ENCODE measurements around the gene NACC2. TPM values are rescaled to one million over a fixed set of nuclear protein-coding genes. Genes with fewer than 3 reads are reported as not detected.

Gene NACC2
- total RNA-seq, 4 donors from 2014 or later, result 45.6 to 55.7 (median 49.8) TPM

- Histone ChIP-seq H3K4me1 (peaks cover 0 to 90% (median 29%) of the 10 kb centered on the region in 4 donors), H3K27me3 (no peaks in the 10 kb centered on the region), H3K4me3 (no peak overlapping the region), H3K9me3 (no peaks in the 10 kb centered on the region), H3K27ac (peak overlapping the region in 3 of 4 donors; percentile 27 to 91 (median 85)), H3K36me3 (peaks cover 0 to 44% (median 0%) of the 10 kb centered on the region in 3 donors)
- no peak for DNase-seq (ENCODE audit: low spot score in 2 of 2)
- WGBS, 2 donors, result 88% methylated on average over 17 of the region's 17 CpGs
- no peak for TF ChIP-seq POLR2A (IDR thresholded peaks at IDR 0.05)
Observed at GRCh38 chr9:136010176-136010575, 84.9 kb downstream of the NACC2 start.

GRCh38 chr9:136009516-136009915, 85.6 kb downstream of the NACC2 start:
- Histone ChIP-seq H3K27me3 (no peaks in the 10 kb centered on the region), H3K36me3 (peaks cover 0 to 38% (median 0%) of the 10 kb centered on the region in 3 donors), H3K27ac (peak overlapping the region in 2 of 4 donors; percentile 85 to 91), H3K4me1 (peaks cover 0 to 90% (median 32%) of the 10 kb centered on the region in 4 donors), H3K4me3 (no peak overlapping the region), H3K9me3 (no peaks in the 10 kb centered on the region)
- TF ChIP-seq POLR2A (IDR thresholded peaks at IDR 0.05) (no peak), CTCF (IDR thresholded peaks at IDR 0.05) (no peak), EP300 (IDR thresholded peaks at IDR 0.05) (no peak)
- no peak for DNase-seq (ENCODE audit: low spot score in 2 of 2)
- WGBS, 2 donors, result 83 to 90% methylated on average over 11 to 14 of the region's 16 CpGs

- Histone ChIP-seq H3K36me3 (peaks cover 0 to 35% (median 0%) of the 10 kb centered on the region in 3 donors), H3K9me3 (no peaks in the 10 kb centered on the region), H3K4me1 (peaks cover 0 to 90% (median 39%) of the 10 kb centered on the region in 4 donors), H3K4me3 (no peak overlapping the region), H3K27ac (peak overlapping the region in 2 of 4 donors; percentile 60 to 85), H3K27me3 (no peaks in the 10 kb centered on the region)
- TF ChIP-seq EP300 (IDR thresholded peaks at IDR 0.05) (no peak), POLR2A (IDR thresholded peaks at IDR 0.05) (no peak), CTCF (IDR thresholded peaks at IDR 0.05) (no peak)
- DNase-seq (ENCODE audit: low spot score in 2 of 2), result no peak
- WGBS, 2 donors, result 72 to 82% methylated on average over 12 to 15 of the region's 21 CpGs
Observed at GRCh38 chr9:136008693-136008997, 86.4 kb downstream of the NACC2 start.

GRCh38 chr9:136007934-136008692, 87.0 kb downstream of the NACC2 start:
- Histone ChIP-seq H3K27ac (peak overlapping the region in 3 of 4 donors; percentile 15 to 85 (median 60)), H3K4me1 (peaks cover 0 to 90% (median 41%) of the 10 kb centered on the region in 4 donors), H3K36me3 (peaks cover 0 to 30% (median 0%) of the 10 kb centered on the region in 3 donors), H3K4me3 (no peak overlapping the region), H3K27me3 (no peaks in the 10 kb centered on the region), H3K9me3 (no peaks in the 10 kb centered on the region)
- 74 to 79% methylated on average over 20 to 24 of the region's 24 CpGs for WGBS, 2 donors
- TF ChIP-seq POLR2A (IDR thresholded peaks at IDR 0.05) (no peak), EP300 (IDR thresholded peaks at IDR 0.05) (no peak), CTCF (IDR thresholded peaks at IDR 0.05) (no peak)
- DNase-seq (ENCODE audit: low spot score in 2 of 2), result no peak

GRCh38 chr9:136007276-136007933, 87.7 kb downstream of the NACC2 start:
- peaks cover 0 to 90% (median 36%) of the 10 kb centered on the region in 4 donors for H3K4me1 ChIP-seq
- H3K27ac ChIP-seq, result peak overlapping the region in 3 of 4 donors; percentile 15 to 85 (median 42)
- H3K36me3 ChIP-seq, result peaks cover 0 to 27% (median 0%) of the 10 kb centered on the region in 3 donors
- H3K4me3 ChIP-seq, result no peak overlapping the region
- no peaks in the 10 kb centered on the region for H3K27me3 ChIP-seq
- TF ChIP-seq CTCF (IDR thresholded peaks at IDR 0.05) (no peak), POLR2A (IDR thresholded peaks at IDR 0.05) (no peak), EP300 (IDR thresholded peaks at IDR 0.05) (no peak)
- DNase-seq (ENCODE audit: low spot score in 2 of 2), result no peak
- H3K9me3 ChIP-seq, result no peaks in the 10 kb centered on the region
- WGBS, 2 donors, result 73 to 79% methylated on average over 35 to 36 of the region's 36 CpGs
